CD4-positive, alpha-beta T cell treated with Interleukin-4 for 4 hours (primary cell): ENCODE measurements around the gene STARD13.

ENCODE experiments used
- DNase-seq: peaks from one replicate; pipeline ENCODE4 v3.0.0-alpha.2; 2020

STARD13 gene

GRCh38 chr13:33218426-33218825, 67.1 kb downstream of the STARD13 start:
- no peak for DNase-seq

- no peak for DNase-seq
Measured at GRCh38 chr13:33218020-33218419, 67.5 kb downstream of the STARD13 start.

GRCh38 chr13:33217256-33217655, 68.3 kb downstream of the STARD13 start:
- no peak for DNase-seq

- DNase-seq, result no peak
Measured at GRCh38 chr13:33213797-33214196, 71.8 kb downstream of the STARD13 start.

- DNase-seq, result no peak
Measured at GRCh38 chr13:33213024-33213768, 72.4 kb downstream of the STARD13 start.

GRCh38 chr13:33212396-33212795, 73.2 kb downstream of the STARD13 start:
- no peak for DNase-seq

- DNase-seq, result no peak
Measured at GRCh38 chr13:33210090-33210489, 75.5 kb downstream of the STARD13 start.

GRCh38 chr13:33208290-33209220, 77.0 kb downstream of the STARD13 start:
- no peak for DNase-seq

GRCh38 chr13:33207615-33207961, 78.0 kb downstream of the STARD13 start:
- no peak for DNase-seq

- DNase-seq, result no peak
Measured at GRCh38 chr13:33206945-33207614, 78.5 kb downstream of the STARD13 start.

- no peak for DNase-seq
Measured at GRCh38 chr13:33206425-33206824, 79.1 kb downstream of the STARD13 start.

GRCh38 chr13:33205804-33206221, 79.7 kb downstream of the STARD13 start:
- no peak for DNase-seq

GRCh38 chr13:33205224-33205623, 80.3 kb downstream of the STARD13 start:
- DNase-seq, result no peak

GRCh38 chr13:33204130-33204927, 81.2 kb downstream of the STARD13 start:
- no peak for DNase-seq

- no peak for DNase-seq
Measured at GRCh38 chr13:33202644-33203169, 82.8 kb downstream of the STARD13 start.

GRCh38 chr13:33201659-33202058, 83.9 kb downstream of the STARD13 start:
- no peak for DNase-seq

GRCh38 chr13:33199289-33199850, 86.2 kb downstream of the STARD13 start:
- DNase-seq, result no peak

- DNase-seq, result no peak
Measured at GRCh38 chr13:33197541-33197971, 88.0 kb downstream of the STARD13 start.

- no peak for DNase-seq
Measured at GRCh38 chr13:33196767-33197166, 88.8 kb downstream of the STARD13 start.

GRCh38 chr13:33195693-33196464, 89.7 kb downstream of the STARD13 start:
- no peak for DNase-seq
